ENCODE measurements around the gene SPTBN4.
"Not testable (repeated sequence)": the region's sequence is repeated elsewhere in the genome, so short reads cannot be mapped to it uniquely, and the experiment has no call there.

SPTBN4 gene

GRCh38 chr19:40534148-40534547 is 67.3 kb downstream of the SPTBN4 start:
- DNase-seq: no peak

DNA sequence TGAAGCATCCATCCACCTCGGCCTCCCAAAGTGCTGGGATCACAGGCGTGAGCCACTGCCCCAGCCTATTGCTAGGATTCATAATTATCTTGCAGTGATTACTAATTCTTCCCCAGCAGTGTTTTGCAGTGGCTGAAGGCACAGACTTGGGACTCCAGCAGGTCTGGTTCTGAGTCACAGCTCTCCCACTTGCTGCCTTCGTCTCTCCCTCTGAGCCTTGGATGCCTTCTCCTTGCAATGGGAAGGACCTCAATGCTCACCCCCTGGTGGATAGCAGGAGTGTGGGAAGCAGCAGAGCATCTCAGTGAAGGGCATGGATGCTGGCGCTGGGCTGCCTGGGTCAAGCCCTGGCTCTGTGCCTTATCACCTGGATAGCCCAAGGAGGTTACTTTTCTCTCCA is 72.3 kb downstream of the SPTBN4 start:
- DNase-seq: no peak

DNA sequence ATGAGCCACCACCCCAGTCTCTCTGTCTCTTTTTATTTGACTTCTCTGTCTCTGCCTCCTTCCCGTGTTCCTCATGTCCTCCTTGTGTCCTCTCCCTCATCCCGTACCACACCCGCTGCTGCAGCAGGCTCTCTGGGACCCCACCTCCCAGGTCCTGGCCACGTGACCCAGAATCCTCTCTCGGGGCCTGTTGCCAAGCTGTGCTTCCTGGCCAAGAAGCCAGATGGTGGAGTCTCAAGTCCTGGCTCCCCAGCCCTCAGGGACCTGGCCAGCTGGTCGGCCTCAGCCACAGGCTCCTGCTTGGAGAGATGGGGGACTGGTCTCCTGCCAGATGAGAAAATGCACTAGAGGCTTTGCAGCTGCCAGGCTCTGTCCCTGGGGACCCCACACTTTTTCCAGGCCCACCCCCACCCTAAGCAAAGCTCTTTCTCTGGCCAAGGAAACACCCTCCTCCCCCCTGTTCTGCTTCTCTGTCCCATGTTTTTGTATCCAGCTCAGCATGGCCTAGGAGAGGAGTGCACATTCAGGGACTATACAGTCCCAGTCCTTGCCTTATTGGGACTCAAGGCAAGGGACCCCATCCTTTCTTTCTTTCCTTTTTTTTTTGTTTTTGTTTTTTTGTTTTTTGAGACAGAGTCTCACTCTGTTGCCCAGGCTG is 75.5 kb downstream of the SPTBN4 start:
- DNase-seq: no peak

DNA sequence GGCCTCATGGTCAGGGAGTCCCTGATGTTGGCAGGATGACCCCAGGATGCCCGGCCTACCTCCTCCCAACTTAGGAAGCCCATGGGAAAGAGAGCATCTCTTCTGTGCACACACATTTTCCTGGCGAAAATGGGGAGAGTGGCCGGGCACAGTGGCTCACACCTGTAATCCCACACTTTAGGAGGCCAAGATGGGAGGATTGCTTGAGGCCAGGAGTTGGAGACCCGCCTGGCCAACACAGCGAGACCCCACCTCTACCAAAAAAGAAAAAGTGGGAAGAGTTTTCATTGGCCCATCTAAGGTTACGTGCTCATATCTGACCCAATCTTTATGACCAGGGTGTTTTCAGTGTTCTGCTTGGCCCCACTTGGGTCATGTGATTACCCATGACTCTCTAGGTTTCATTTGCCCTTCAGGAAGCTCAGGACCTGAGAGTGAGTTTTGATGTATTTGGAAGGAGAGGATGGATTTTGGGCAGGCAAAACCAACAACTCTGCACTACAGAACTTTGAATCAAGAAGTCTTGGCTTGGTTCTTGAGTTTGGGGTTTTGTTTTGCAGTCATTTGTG is 76.3 kb downstream of the SPTBN4 start:
- DNase-seq: no peak

- not testable (repeated sequence) for DNase-seq
Measured at GRCh38 chr19:40546153-40546841, 79.5 kb downstream of the SPTBN4 start.

- not testable (repeated sequence) for DNase-seq
Measured at GRCh38 chr19:40547190-40547589, 80.4 kb downstream of the SPTBN4 start.

DNA sequence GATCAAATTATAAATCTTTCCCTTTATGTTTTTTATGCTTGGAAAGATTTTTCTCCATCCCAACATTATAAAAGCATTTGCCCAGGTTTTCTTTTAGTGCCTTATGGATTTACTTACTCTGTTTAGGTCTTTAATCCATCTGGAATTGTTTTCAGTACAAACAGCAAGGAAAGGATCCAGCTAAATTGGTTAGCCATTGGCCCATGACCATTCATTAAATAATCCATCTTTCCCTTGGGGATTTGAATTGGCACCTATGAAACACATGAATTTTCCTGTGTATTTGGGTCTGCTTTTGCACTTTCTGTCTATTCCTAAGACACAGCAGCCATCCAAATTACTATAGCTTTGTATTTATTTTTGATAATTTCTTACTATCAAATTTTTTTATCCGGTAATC is 81.0 kb downstream of the SPTBN4 start:
- DNase-seq: no peak

GRCh38 chr19:40549007-40549708 is 82.4 kb downstream of the SPTBN4 start:
- DNase-seq: peak; percentile 54

DNA sequence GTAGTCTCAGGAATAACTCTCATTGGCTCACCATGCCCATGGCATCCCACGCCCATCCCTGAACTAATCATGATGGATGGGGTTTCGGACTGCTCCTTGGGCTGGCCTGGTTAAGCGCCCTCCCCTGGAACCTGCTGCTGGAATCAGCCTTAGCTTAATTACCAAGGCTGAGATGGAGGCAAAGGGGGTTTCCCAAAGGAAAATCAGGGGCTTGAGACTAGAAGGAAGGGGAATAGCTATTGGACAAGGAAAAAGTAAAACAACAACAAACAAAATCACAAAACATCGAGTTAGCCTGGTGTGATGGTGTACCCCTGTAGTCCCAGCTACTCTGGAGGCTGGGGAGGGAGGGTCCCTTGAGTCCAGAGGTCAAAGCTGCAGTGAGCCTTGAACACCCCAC is 84.2 kb downstream of the SPTBN4 start:
- DNase-seq: no peak

DNA sequence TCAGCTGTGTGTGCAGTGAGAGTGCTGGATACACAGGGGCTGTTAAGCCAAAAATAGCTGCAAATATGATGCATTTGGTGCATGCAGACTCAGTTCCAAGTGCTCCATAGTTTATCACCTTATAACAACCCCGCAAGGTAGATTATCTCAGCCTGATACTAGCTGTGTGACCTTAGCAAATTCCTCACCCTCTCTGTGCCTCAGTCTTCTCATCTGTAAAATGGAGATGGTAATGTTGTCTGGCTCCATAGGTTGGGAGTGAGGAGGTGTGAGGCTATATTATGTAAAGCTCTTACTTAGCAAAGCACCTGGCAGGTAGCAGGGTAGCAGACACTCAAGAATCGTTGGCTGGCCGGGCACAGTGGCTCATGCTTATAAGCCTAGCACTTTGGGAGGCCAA is 86.0 kb downstream of the SPTBN4 start:
- no peak for DNase-seq

DNA sequence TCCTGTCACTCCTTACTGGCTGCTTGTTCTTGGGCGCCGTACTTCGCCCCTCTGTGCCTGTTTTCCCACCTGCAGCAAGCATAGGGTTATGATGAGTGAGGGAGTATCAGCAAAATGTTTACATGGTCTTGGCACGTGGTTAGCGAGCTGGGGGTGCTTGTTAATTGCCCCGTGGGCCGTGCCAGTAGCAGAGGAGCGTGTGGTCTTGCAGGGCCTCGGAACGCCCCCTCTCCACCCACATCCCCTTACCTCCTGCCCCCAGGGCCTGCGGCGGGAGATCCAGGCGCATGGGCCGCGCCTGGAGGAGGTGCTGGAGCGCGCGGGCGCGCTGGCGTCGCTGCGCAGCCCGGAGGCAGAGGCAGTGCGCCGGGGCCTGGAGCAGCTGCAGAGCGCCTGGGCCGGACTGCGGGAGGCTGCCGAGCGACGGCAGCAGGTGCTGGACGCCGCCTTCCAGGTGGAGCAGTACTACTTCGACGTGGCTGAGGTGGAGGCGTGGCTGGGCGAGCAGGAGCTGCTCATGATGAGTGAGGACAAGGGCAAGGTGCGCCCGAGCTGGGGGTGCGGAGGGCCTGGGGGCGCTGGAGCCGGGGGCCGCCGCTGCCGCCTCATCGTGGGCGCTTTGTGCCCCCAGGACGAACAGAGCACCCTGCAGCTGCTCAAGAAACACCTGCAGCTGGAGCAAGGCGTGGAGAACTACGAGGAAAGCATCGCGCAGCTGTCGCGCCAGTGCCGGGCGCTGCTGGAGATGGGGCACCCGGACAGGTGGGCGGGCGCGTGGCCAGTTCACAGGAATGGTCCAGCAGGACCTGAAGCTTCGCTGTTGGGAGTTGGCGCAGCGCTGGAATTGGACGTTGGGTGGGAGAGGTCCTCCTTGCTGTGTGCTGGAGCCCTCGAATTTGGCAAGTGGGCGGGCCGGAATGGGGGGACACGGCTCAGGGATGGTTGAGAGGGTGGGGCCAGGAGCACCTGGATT is 87.4 kb downstream of the SPTBN4 start:
- DNase-seq: no peak

DNA sequence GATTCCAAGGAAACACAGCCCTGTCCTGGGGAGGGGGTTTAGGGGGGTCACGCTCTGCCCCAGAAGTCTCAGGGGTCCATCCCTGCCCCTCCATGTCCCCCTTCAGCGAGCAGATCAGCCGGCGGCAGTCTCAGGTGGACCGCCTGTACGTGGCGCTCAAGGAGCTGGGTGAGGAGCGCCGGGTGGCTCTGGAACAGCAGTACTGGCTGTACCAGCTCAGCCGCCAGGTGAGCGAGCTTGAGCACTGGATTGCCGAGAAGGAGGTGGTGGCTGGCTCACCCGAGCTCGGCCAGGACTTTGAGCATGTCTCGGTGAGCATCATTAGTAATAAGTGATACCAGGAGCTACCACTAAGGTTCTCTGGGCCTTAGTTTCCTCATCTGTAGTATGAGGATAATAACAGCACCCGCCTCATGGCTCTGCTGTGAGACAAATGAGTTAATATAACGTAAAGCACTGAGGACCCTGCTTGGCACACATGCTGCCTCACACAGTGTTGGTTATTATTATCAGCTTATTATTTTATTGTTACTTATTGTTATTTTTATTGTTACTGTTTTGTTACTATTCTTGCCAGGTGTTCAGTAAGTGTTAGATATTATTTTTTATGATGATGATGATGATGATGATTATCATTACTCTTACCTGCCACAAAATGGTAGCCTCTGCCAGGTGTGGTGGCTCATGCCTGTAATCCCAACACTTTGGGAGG is 89.3 kb downstream of the SPTBN4 start:
- no peak for DNase-seq

DNA sequence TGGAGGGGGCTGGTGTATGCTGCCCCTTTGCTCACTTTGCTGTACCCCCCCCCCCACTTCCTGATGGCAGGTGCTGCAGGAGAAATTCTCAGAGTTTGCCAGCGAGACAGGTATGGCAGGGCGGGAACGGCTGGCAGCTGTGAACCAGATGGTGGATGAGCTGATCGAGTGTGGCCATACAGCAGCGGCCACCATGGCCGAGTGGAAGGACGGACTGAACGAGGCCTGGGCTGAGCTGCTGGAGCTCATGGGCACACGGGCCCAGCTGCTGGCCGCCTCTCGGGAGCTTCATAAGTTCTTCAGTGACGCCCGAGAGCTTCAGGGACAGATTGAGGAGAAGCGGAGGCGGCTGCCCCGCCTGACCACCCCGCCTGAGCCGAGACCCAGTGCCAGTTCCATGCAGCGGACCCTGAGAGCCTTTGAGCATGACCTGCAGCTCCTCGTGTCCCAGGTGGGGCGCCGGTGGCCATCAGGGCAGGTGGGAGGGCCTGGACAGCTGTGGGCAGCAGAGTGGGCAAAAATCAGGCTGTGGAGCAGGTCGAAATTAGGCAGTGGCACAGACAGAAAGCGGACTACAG is 90.2 kb downstream of the SPTBN4 start:
- DNase-seq: no peak

DNA sequence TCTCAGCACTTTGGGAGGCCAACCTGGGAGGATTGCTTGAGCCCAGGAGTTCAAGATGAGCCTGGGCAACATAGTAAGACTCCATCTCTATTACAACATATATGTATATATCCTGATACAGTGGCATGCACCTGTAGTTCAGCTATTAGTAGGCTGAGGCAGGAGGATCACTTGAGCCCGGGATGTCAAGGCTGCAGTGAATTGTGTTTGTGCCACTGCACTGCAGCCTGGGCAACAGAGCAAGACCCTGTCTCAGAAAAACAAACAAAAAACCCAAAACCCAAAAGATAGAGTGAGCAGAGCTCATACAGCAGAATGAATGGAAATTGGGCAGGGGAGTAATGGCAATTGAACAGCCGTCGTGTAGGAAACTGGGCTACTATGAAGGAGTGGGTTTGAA is 92.6 kb downstream of the SPTBN4 start:
- DNase-seq: no peak

- DNase-seq: no peak
Measured at GRCh38 chr19:40560092-40560507, 93.3 kb downstream of the SPTBN4 start.

- no peak for DNase-seq
Measured at GRCh38 chr19:40561947-40562346, 95.1 kb downstream of the SPTBN4 start.

- DNase-seq: not testable (repeated sequence)
Measured at GRCh38 chr19:40564535-40564934, 97.7 kb downstream of the SPTBN4 start.

GRCh38 chr19:40565355-40565754 is 98.6 kb downstream of the SPTBN4 start:
- no peak for DNase-seq

- no peak for DNase-seq
Measured at GRCh38 chr19:40565910-40566495, 99.2 kb downstream of the SPTBN4 start.

- no peak for DNase-seq
Measured at GRCh38 chr19:40567040-40567749, 100.4 kb downstream of the SPTBN4 start.
